MM.1S (cell line): Measurements from ENCODE around the gene FEN1.

Experiments
- DNase-seq: peaks from one replicate; pipeline ENCODE4 v3.0.0-alpha.2; 2015
- H2AFZ ChIP-seq: fragments of 300-600 bp; sonication (generic); 2 replicates; pipeline ENCODE4 v1.6.0; 2016; ENCODE audit warnings: antibody characterized with exemption, low read length
- H3F3A ChIP-seq: fragments of 300-600 bp; sonication (generic); 2 replicates; pipeline ENCODE4 v1.6.1; 2016; ENCODE audit warnings: mild to moderate bottlenecking, antibody characterized with exemption, low read length, moderate library complexity, mixed read lengths; ENCODE audit not compliant: insufficient read depth
- H3K27ac ChIP-seq: fragments of 300-600 bp; sonication (generic); 2 replicates; pipeline ENCODE4 v1.5.1; 2016; ENCODE audit warnings: mild to moderate bottlenecking, low read length
- H3K27me3 ChIP-seq: fragments of 300-600 bp; sonication (generic); replicated peaks from 2 replicates; pipeline ENCODE4 v1.6.0; 2016; ENCODE audit warnings: low read length; ENCODE audit not compliant: insufficient read depth
- H3K36me3 ChIP-seq: fragments of 300-600 bp; sonication (generic); replicated peaks from 2 replicates; pipeline ENCODE4 v1.6.1; 2016; ENCODE audit warnings: mild to moderate bottlenecking, low read length, mixed read lengths; ENCODE audit not compliant: insufficient read depth
- H3K4me1 ChIP-seq: fragments of 300-600 bp; sonication (generic); 2 replicates; pipeline ENCODE4 v1.6.1; 2016; ENCODE audit warnings: low read length, mixed read lengths
- H3K4me2 ChIP-seq: fragments of 300-600 bp; sonication (generic); 2 replicates; pipeline ENCODE4 v1.6.0; 2016; ENCODE audit warnings: low read depth, low read length
- H3K4me3 ChIP-seq: fragments of 300-600 bp; sonication (generic); 2 replicates; pipeline ENCODE4 v1.5.1; 2016; ENCODE audit warnings: low read length, mixed read lengths
- H3K79me2 ChIP-seq: fragments of 300-600 bp; sonication (generic); 2 replicates; pipeline ENCODE4 v1.6.1; 2016; ENCODE audit warnings: mixed run types, low read length, mixed read lengths
- H3K9ac ChIP-seq: fragments of 300-600 bp; sonication (generic); 2 replicates; pipeline ENCODE4 v1.6.1; 2016; ENCODE audit warnings: low read length, mixed read lengths
- H3K9me2 ChIP-seq: fragments of 300-600 bp; sonication (generic); replicated peaks from 2 replicates; pipeline ENCODE4 v1.6.1; 2016; ENCODE audit warnings: mild to moderate bottlenecking, low read length, mixed read lengths; ENCODE audit not compliant: insufficient read depth
- H3K9me3 ChIP-seq: fragments of 300-600 bp; sonication (generic); replicated peaks from 2 replicates; pipeline ENCODE4 v1.6.1; 2016; ENCODE audit warnings: mild to moderate bottlenecking, low read length, mixed read lengths; ENCODE audit not compliant: insufficient read depth
- H4K20me1 ChIP-seq: fragments of 300-600 bp; sonication (generic); 2 replicates; pipeline ENCODE4 v1.6.1; 2016; ENCODE audit warnings: mild to moderate bottlenecking, low read length, moderate library complexity, mixed read lengths; ENCODE audit not compliant: insufficient read depth
- EZH2 ChIP-seq: fragments of 300-600 bp; sonication (generic); optimal IDR thresholded peaks from 2 replicates; pipeline ENCODE3; 2017; ENCODE audit warnings: low read depth, mild to moderate bottlenecking, antibody characterized with exemption, low read length, mixed read lengths
- EZH2phosphoT487 ChIP-seq: fragments of 300-600 bp; sonication (generic); IDR thresholded peaks from 2 replicates; pipeline ENCODE4 v1.6.1; 2018; ENCODE audit warnings: antibody characterized with exemption, low read length
- TF ChIP-seq, protein P1 (sequence below): fragments of 300-600 bp; sonication (generic); IDR thresholded peaks from 2 replicates; pipeline ENCODE4 v1.5.1; 2016; ENCODE audit warnings: antibody characterized with exemption, low read length, mixed read lengths

Gene FEN1

DNA sequence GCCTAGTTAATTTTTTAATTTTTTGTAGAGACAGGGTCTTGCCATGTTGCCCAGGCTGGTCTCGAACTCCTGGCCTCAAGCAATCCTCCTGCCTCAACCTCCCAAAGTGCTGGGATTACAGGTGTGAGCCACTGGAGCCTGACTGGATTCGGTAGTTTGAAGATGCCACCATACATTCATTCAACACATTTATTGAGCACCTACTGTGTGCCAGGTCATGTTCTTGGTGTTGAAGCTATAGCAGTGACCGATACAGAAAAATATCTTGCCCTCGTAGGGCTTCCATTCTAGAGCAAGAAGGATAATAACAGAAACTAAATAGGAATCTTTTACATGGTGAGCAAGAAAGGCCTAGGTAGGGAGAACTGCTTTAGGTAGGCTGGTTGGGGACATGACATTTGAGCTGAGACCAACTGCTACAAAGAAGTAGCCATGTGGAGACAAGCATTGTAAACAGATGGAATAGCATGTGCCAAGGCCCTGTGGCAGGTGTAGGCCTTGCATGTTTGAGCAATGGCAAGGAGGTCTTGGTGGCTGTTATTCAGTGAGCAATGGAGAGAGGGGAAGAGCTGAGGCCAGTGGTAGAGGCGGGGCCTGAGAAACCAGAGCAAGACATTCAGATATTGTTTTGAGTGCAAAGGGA is 42.0 kb upstream of the FEN1 start:
- Histone ChIP-seq H3K4me2 (no peak overlapping the region), H3K36me3 (no peaks in the 10 kb centered on the region), H3K9me3 (no peaks in the 10 kb centered on the region), H2AFZ (no peak overlapping the region), H3K4me3 (no peak overlapping the region), H3K9ac (no peak overlapping the region), H3F3A (no peaks in the 10 kb centered on the region), H3K27ac (no peak overlapping the region), H3K79me2 (no peaks in the 10 kb centered on the region), H3K9me2 (no peaks in the 10 kb centered on the region), H4K20me1 (no peaks in the 10 kb centered on the region), H3K27me3 (peaks cover 72% of the 10 kb centered on the region), H3K4me1 (no peaks in the 10 kb centered on the region; the same call in 1 of the 2 replicates)
- no peak for DNase-seq
- no peak for TF ChIP-seq EZH2
- TF ChIP-seq, protein P1, sequence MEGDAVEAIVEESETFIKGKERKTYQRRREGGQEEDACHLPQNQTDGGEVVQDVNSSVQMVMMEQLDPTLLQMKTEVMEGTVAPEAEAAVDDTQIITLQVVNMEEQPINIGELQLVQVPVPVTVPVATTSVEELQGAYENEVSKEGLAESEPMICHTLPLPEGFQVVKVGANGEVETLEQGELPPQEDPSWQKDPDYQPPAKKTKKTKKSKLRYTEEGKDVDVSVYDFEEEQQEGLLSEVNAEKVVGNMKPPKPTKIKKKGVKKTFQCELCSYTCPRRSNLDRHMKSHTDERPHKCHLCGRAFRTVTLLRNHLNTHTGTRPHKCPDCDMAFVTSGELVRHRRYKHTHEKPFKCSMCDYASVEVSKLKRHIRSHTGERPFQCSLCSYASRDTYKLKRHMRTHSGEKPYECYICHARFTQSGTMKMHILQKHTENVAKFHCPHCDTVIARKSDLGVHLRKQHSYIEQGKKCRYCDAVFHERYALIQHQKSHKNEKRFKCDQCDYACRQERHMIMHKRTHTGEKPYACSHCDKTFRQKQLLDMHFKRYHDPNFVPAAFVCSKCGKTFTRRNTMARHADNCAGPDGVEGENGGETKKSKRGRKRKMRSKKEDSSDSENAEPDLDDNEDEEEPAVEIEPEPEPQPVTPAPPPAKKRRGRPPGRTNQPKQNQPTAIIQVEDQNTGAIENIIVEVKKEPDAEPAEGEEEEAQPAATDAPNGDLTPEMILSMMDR = no peak
- TF ChIP-seq EZH2phosphoT487 = no peak

DNA sequence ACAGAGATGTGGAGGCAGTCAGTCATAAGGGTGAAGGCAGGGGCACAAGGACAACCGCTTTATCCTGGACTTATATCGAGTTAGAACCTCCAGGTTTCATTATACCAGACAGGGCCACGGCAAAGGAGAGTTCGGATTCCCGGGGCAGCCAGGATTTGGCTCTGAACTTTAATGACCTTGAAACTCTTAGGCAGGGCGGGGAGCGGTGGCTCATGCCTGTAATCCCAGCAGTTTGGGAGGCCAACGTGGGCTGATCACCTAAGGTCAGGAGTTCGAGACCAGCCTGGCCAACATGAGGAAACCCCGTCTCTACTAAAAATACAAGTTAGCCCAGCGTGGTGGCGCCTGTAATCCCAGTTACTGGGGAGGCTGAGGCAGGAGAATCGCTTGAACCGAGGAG is 41.3 kb upstream of the FEN1 start:
- DNase-seq = no peak
- TF ChIP-seq EZH2phosphoT487 (no peak), EZH2 (no peak)
- TF ChIP-seq, protein P1 = no peak
- Histone ChIP-seq H3K4me2 (no peak overlapping the region), H3K9ac (no peak overlapping the region), H3K27me3 (peaks cover 73% of the 10 kb centered on the region), H3K9me2 (no peaks in the 10 kb centered on the region), H3K9me3 (no peaks in the 10 kb centered on the region), H3K27ac (no peak overlapping the region), H4K20me1 (no peaks in the 10 kb centered on the region), H3K4me3 (no peak overlapping the region), H3F3A (no peaks in the 10 kb centered on the region), H3K4me1 (no peaks in the 10 kb centered on the region; the same call in 1 of the 2 replicates), H3K79me2 (no peaks in the 10 kb centered on the region), H2AFZ (no peak overlapping the region), H3K36me3 (no peaks in the 10 kb centered on the region)

DNA sequence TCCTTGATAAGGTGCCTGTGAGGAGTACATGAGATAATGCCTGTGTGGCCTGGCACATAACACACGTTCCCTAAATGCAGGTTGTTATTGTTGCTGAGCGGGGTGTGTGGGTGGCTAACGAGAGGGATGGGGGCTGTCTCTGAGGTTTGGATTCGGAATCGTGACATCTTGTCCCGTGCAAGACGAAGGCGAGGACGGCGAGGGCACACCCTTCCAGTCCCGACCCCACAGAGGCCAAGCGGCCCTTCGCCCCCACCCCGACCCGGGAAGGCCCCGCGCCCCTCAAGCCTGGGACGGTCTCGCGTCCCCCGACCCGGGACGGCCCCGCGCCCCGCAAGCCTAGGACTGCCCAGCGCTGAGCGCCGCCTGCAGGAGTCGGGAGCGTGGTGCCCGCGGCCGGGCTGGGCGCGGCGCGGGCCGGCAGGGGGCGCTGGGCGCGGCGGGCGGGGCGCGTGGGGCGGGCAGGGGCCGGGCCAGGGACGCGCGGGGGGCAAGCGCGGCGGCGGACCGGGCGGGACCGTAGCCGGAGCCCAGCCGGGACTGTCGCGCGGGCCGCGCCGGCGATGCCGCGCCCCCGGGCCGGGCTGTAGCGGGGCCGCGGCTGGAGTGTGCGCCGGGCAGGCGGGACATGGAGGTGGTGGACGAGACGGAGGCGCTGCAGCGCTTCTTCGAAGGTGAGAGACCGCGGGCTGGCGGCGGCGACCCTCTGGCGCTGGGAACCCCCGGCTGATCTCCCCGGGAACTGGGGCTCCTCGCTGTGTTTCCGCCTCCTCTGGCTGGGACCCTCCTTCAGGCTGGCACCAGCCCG is 40.4 kb upstream of the FEN1 start, which contains the start of gene MYRF:
Gene MYRF, plus strand, starts transcription at position 520 of the 808 bp plus-strand sequence. Its CDS starts 109 bp downstream, at position 629.
- no peaks in the 10 kb centered on the region; the same call in 1 of the 2 replicates for H3K4me1 ChIP-seq
- H3K4me3 ChIP-seq = peak within 1 kb of the TSS; percentile 39
- H4K20me1 ChIP-seq = no peaks in the 10 kb centered on the region
- H3K27me3 ChIP-seq = peaks cover 82% of the 10 kb centered on the region
- no peak within 1 kb of the TSS; the same call in 1 of the 2 replicates for H2AFZ ChIP-seq
- H3K36me3 ChIP-seq = no peaks in the 10 kb centered on the region
- DNase-seq = peak; percentile 27
- TF ChIP-seq EZH2 = no peak
- TF ChIP-seq, protein P1 = peak; percentile 47
- no peak for TF ChIP-seq EZH2phosphoT487
- no peak within 1 kb of the TSS for H3K9ac ChIP-seq
- no peaks in the 10 kb centered on the region for H3K79me2 ChIP-seq
- H3K9me3 ChIP-seq = no peaks in the 10 kb centered on the region
- H3K9me2 ChIP-seq = no peaks in the 10 kb centered on the region
- no peaks in the 10 kb centered on the region for H3F3A ChIP-seq
- H3K27ac ChIP-seq = no peak within 1 kb of the TSS
- H3K4me2 ChIP-seq = peak within 1 kb of the TSS; percentile 85
